Activated T-helper 1 cell treated with Interleukin-2 at 50 U/mL for 16 hours (primary cell): ENCODE data around the gene GATAD2A.

Experiments used
- DNase-seq: peaks from one replicate; pipeline ENCODE4 v3.0.0-alpha.2; 2020; ENCODE audit warnings: low read depth

The GATAD2A gene

DNA sequence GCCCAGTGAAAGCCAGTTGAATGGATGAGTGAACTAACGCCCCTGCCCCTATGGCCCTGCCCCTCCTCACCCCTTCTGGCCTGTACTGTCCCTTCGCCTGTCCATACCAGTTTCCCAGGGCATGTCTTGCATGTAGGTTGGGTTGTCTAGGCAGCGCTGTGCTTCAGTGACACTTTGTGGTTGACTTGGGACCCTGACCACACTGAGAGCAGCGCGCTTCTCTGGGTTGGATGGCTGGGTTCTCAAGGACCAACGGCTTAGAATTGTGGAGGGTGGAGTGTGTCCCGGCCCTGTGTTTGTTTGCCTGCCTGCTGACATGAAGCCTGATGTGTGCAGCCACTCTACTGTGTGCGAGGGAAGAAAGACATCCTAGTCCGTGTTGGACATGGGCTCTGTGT lies 15.8 kb downstream of the GATAD2A start:
- DNase-seq, result no peak

DNA sequence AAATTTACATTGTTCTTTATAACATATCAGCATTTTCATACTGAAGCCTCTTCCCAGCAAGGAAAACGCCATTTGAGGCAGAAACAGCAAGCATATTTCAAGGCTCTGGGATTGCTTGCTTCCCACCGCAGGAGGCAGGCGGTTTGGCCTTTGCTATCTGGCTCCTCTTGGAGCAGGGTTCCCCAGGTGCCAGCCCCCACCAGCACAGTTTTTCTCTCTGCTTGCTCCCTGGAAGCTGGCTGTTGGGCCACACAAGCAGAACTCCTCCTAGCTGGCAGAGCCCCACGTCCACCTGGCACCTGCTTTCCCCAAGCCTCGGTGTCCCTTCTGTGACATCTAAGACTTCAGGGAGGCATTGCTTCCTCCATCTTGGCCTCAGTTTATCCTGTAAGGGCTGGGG lies 16.7 kb downstream of the GATAD2A start:
- no peak for DNase-seq

DNA sequence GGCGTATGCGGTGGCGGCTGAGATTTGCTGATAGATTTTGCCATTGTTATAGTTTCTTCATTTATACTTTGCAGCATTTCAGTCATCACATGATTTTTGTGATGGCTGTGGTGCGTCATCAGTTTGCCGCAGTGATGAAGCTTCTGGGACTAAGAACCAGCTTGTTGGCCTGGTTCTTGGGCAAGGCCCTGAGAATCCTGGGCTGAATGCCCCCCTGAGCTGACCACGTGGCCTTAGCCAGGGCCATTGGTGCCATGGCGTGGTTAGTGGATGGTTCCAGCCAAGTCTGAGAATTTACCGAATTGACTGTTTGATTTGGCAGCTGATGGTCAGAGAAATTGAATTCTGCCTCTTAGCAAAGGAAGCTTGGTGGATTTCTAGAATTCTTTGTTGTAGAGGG lies 17.8 kb downstream of the GATAD2A start:
- DNase-seq, result no peak

DNA sequence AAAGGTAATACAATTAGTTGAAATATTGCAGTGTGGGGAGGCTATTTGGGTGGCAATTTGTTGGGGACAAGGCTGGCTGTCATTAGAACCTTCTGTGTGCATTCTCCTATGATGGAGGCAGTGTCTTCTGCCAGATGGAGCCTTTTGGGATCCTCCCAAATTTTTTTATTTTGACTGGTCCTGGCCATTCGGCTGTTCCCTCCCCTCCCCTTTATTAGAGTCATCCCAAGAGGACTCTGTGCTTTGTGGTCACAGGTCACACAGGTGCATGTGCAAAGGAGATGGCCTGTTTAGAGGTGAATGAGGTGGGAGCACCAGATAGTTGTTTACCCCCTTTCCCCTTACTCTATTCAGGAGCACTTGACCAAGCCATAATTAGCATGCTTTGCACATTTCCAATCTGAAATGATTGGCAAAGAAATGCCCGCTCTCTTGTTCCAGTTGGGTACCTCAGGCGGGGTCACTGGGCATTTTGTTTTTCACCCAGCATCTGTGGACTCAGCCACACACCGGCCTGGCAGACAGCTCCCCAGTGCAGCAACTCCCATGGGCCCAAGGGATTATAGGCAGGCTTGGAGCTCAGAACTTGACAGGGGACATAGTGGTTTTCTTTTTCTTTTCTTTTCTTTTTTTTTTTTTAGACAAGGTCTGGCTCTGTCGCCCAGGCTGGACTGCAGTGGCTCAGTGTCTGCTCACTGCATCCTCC lies 19.8 kb downstream of the GATAD2A start:
- DNase-seq, result no peak

DNA sequence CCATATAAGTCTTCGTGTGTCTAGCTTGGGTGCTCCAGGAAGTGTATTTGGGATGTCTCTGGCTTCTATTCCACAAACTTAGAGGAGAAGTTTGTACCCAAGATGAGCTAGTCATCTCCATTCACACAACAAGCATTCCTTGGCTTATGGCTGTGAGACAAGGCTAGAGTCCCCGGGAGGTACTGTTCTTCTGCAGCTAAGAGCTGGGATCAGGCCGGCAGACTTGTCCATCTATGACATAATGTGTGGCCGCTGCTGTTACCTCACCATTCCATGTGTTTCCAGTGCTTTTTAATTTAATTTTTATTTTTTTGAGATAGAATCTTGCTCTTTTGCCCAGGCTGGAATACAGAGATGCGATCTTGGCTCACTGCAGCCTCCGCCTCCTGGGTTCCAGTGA lies 20.7 kb downstream of the GATAD2A start:
- no peak for DNase-seq

DNA sequence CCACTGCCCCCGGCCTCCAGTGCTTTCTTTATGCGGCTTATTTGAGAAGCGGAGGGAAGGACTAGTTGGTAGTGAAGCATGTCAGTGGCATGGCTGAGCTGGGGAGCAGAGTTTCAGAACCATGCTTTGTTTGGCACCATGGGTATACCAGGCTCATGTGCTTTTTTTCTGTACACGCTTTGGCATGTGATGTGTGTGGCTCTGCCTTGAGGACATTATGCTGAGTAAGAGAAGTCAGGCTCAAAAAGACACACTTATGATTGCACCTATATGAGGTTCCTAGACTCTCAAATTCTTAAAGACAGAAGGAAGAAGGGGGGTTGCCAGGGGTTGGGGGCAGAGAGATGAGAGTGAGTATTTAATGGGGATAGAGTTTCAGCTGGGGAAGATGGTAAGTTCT lies 21.3 kb downstream of the GATAD2A start:
- no peak for DNase-seq

DNA sequence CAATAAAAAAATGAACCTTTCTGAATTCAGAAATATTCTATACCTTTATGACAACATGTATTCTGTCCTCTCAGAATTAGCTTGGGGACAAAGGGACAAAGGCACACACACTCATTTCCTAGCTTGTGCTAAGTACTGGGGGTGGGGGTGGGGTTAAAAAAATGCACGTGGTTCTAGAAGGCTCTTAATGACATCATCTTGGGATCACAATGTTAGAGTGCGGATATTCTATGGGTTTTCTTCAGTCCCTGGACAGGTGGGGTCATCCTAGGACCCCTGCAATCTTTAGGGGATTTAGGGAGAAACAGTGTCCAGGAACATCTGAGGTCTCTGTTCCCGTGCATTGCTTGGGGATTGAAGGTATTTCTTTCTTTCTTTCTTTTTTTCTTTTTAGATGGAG lies 21.8 kb downstream of the GATAD2A start:
- DNase-seq, result no peak

DNA sequence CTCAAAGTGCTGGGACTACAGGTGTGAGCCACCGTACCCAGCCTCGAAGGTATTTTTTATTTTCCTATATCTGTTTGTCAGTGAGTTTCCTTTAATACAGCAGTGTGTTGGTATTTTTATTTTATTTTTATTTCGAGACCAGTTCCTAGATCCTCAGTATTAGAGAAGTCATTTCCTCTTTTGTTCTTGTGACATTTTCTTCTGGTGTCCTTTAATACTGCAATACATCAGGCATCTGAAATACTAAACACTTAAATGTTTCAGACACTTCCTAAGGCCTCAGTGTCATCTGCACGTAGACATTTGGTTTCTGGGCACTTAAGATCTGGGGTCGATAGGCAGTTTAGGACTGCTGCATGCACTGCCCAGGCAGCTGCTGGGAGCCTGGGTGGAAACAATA lies 22.5 kb downstream of the GATAD2A start:
- no peak for DNase-seq

DNA sequence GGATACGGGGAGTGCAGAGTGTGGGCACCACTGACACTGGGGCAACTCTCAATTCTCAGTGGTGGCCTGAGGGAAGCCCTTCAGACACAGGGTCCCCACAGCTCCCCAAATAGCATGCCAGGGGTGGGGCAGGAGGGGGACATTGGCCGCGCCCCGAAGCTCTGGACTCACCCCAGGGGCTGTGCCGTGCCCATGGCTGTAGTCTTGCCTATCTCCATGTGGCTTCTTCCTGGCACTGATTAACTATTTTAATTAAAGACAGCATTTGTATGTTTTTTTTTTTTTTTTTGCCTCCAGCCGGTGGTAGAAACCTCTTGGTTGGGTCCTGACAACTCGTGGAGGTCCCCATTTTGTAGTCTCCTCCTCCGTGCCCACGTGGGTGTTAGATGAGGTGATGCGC lies 23.3 kb downstream of the GATAD2A start:
- DNase-seq, result no peak

DNA sequence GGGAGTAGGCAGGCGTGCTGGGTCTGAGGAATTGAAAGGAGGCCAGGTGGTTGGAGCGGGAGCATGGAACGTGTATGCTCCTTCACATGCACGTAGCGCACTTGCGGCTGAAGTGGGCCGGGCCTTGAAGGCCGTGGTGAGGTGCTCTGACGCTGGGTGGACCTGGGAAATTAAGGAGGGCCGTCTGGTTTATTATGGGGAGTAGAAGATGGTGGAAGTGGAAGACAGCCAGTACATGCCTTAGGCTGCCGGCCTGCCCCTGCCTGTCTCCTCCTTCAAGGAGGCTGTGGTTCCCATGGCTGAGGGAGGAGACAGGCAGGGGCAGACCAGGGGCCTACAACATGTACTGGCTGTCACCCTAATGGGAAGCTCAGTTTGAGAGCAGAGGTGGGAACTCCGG lies 23.9 kb downstream of the GATAD2A start:
- DNase-seq, result no peak

DNA sequence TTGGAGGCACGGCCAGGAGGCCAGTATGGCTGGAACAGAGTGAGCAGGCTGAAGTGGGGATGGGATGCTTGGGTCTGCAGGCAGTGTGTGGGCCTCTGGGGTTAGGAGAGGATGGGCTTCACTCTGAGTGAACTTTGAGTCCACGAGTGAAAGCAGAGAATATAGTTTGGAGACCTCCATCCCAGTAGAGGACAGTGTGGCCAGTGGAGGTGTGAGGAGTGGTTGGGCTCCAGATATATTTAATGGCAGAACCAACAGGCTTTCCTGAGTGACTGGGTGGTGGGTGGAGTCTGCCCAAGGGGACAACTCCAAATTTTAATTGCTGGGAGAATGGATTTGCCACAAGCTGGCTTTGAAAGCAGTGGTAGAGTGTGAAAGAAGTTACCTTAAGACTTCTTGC lies 27.3 kb downstream of the GATAD2A start:
- DNase-seq, result no peak

DNA sequence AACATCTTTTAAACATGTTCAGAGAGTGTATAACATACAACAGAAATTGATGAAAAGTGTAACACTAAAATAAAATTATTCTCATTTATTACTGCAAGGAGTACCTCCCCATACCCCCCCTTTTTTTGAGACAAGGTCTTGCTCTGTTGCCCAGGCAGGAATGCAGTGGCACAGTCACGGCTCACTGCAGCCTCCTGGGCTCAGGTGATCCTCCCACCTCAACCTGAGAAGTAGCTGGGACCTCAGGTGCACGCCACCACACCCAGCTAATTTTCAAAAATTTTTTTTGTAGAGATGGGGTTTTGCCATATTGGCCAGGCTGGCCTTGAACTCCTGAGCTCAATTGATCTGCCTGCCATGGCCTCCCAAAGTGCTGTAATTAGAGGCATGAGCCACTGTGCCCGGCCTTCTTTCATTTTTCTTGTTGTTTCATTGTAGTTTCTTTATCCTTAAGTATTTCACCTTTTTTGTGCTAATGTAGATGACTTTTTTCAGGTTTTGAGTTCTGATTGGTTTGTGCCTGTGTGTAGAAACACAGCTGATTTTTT lies 28.3 kb downstream of the GATAD2A start:
- no peak for DNase-seq

DNA sequence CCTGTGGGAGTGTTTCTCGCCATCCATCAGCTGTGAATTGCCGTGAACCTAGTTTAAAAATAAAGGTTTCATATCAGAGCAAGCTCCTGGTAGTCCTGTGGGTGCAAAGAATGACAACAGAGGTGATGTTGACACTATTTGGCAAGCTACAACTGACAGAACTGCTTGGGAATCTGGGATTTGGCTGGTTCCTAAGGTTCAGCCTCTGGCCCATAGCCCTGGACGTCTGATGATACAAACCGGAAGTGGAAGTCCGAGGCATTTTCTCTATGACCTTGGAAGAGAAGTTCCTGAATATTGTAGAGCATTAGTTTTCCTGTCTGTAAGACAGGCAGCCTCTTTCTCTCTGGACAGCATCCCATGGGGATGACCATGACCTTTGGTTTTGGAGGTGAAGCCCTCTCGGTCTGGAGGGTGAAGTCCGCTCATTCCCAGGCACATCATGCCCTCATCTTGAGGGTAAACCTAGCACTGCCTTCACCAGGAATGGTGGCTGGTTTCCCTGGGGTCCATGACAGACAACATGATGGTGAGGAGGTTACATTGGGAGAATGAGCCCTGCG lies 29.1 kb downstream of the GATAD2A start:
- no peak for DNase-seq

DNA sequence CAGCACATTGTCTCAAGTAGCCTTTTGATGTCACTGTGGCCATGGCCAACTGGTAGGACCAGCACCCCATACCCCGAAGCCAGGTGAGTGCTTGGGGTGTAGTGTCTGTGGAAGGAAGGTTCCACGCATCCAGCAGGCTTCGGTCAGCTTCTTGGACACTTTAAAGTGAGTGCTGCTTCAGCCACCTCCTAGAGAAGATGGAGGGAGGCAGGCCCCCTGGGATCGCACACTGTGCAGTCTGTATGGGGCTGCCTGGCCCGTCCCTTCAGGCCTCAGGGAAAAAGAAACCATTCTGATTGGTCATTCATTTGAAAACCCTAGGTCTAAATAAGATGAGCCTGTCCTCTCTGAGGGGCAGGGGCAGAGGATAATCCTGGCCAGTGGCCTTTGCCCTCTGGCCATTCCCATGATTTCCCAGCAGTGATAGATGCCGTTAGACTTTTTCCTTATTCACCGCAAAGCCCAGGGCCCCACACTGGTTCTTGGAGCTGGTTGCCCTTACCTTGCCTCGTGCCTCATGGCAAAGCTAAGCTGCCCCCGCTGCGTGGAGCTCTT lies 30.7 kb downstream of the GATAD2A start:
- no peak for DNase-seq

DNA sequence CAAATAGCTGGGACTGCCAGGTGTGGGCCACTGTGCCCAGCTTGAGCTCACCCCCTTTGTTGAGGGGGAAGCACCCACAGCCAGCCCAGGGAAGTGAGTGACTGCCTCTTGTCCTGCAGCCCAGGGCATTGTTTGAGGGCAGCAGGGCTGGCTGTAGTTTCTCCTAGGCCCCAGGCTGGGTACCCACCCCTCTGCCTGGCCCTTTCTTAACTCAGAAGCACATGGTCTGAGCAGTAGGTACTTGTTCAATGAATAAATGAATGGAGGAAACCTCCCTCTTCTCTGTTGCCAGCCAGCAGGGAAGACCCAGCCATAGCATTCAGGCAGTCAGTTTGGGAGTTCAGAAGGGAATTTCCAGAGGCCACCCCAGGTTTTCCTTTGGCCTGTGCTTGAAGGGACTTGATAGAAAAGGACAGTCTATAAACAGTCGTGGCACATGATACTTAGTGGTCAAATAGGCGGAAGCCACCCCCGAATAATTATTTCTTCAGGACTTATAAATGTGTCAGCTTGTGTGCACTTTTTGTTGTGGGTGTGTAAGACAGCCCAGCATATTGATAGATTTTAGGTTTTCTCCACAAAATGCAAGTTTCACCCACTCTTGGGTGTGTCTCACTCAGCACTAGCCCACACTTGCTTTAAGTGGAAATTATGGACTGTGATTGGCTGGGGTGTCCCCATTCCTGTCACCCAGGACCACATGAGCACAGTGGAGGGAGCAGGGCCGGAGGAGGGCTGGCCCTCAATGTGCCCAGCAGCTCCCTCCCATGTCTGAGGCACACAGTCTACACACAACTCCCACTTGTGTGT lies 33.1 kb downstream of the GATAD2A start:
- DNase-seq, result no peak

DNA sequence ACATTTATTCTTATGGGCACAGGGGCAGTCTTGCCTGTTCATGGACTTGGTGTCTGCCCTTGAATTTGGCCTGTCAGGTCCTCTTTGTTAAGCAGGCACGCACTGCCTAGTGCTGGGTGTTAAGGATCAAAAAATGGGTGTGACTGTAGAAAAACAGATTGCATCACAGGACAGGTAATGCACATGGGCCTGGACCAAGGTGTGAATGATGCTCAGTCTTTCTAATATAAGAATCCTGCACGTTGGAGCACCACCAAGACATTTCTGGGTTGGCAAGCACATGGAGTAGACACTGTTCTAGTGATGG lies 33.7 kb downstream of the GATAD2A start:
- no peak for DNase-seq

DNA sequence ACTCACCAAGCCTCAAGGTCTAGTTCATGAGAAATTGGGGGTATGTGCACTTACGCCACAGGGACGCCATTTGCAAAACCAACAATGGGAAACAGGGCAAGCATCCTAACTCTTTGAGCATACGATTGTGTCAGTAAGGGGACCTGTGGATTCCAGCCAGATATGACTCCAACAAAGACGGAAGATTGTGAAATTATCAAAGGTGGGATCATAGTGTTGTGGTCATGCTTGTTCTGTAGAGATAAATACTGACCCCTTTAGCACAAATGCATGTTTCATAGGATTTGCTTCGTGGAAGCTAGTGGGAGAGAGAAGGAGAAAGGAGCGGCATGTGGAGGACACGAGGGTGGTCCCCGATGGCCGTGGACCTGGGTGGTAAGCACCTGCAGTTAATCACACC lies 37.8 kb downstream of the GATAD2A start:
- no peak for DNase-seq

DNA sequence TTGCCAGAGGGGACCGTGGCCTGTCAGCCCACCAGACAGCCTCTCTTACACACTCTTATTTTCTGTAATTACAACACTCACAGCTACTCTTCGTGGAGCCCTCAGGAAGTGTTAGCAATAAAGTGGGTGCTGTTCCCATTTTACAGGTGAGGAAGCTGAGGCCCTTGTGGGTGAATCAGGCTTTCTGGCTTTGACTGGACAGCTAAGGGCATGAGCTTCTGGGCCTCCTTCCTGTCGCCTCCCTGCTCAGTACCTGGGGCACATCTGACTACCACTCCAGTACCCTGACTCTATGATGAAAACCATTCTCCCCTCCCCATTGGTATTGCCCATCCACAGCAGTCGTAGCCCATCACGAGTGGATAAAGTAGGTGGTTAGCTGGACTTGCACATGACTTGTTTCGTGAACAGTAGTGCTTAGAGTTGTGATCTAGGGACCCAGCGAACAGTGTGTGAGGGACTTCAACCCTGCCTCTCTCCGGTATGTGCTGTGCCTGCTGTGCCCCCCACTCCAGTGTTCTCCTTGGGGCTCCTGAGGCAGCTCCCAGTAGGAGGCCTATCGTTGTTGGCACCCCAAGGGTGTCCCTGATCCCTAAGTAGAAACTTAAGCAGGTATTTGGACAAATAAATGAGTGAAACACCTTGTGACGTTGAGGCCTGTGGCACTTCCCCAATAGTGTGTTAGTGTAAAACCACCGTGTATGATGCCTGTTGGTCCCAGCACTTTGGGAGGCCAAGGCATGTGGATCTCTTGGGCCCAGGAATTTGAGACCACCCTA lies 38.6 kb downstream of the GATAD2A start:
- no peak for DNase-seq

DNA sequence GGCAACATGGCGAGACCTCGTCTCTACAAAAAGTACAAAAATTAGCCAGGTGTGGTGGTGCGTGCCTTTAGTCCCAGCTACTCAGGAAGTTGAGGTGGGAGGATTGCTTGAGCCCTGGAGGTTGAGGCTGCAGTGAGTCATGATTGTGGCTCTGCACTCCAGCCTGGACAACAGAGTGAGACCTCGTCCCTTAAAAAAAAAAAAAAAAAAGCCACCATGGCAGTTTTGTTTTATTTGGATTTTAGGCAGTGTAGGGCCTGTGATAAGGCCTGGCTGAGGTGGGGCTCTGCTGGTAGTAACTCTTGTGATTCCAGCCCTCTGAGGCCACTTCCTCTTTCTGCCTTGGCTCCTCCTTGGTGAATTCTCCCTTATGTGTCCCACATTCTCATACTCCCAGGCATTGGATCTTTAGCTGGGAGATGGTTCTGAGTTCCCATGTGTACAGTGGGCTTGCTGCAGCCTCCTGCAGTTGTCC lies 39.2 kb downstream of the GATAD2A start:
- DNase-seq, result no peak

DNA sequence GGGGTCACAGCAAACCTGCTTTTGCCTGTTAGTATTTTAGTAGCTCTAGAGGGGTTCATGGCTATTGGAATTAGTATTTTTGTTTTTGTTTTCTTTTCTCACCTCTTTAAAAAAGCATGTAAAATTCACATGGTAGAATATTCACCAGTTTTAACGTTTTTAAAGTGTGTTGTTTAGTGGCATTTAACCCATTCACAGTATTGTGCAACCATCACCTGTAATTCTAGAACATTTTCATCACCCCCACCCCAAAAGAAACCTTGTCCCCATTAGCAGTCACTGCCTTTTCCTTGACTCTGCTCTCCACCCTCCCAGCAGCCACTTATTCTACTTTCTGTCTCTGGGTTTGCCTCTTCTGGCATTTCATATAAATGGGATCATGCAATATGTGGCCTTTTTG lies 39.8 kb downstream of the GATAD2A start:
- no peak for DNase-seq

DNA sequence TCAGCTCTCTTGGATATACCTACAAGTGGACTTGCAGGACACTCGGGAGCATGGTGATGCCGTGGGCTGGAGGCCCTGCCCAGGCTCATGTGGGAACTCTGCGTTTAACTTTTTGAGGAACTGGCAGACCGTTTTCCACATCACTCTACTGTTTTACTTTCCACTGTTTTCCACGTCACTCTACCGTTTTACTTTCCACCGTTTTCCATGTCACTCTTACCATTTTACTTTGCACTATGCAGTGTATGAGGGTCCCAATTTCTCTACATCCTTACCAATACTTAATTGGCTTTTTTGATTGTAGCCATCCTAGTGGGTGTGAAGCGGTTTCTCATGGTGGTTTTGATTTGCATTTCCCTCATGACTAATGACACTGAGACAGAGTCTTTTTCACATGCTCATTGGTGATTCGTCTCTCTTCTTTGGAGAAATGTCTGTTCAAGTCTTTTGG lies 40.5 kb downstream of the GATAD2A start:
- DNase-seq, result no peak
